GM19468 (cell line): ENCODE measurements around the gene RDX.

Experiments used
- ATAC-seq: cut with Tn5 transposase; IDR thresholded peaks from one replicate; pipeline ENCODE4 v1.9.1; 2021; ENCODE audit warnings: mild to moderate bottlenecking, moderate library complexity, moderate number of reproducible peaks; ENCODE audit not compliant: unreplicated experiment; ENCODE audit errors: extremely low read depth

RDX gene

GRCh38 chr11:110176366-110177085 is 119.9 kb downstream of the RDX start:
- no peak for ATAC-seq

- ATAC-seq: no peak
These were observed 121.6 kb downstream of the RDX start for GRCh38 chr11:110174645-110175310.

- ATAC-seq: no peak
These were observed 122.4 kb downstream of the RDX start for GRCh38 chr11:110173811-110174644.

- no peak for ATAC-seq
These were observed 123.8 kb downstream of the RDX start for GRCh38 chr11:110172468-110173065.

- no peak for ATAC-seq
These were observed 126.7 kb downstream of the RDX start for GRCh38 chr11:110169738-110170137.

GRCh38 chr11:110168033-110168803 is 128.2 kb downstream of the RDX start:
- no peak for ATAC-seq

GRCh38 chr11:110165039-110165925 is 131.1 kb downstream of the RDX start:
- ATAC-seq: no peak

GRCh38 chr11:110162216-110162615 is 134.2 kb downstream of the RDX start:
- no peak for ATAC-seq

GRCh38 chr11:110161061-110161460 is 135.4 kb downstream of the RDX start:
- ATAC-seq: no peak

GRCh38 chr11:110160437-110160836 is 136.0 kb downstream of the RDX start:
- ATAC-seq: no peak

GRCh38 chr11:110160016-110160415 is 136.4 kb downstream of the RDX start:
- ATAC-seq: no peak

GRCh38 chr11:110159476-110159875 is 136.9 kb downstream of the RDX start:
- no peak for ATAC-seq

GRCh38 chr11:110158317-110159200 is 137.9 kb downstream of the RDX start:
- ATAC-seq: no peak

GRCh38 chr11:110156503-110156902 is 139.9 kb downstream of the RDX start:
- ATAC-seq: no peak

- no peak for ATAC-seq
These were observed 142.9 kb downstream of the RDX start for GRCh38 chr11:110153474-110153873.

GRCh38 chr11:110152199-110152598 is 144.2 kb downstream of the RDX start:
- ATAC-seq: peak; percentile 33

GRCh38 chr11:110148775-110149744 is 147.4 kb downstream of the RDX start:
- no peak for ATAC-seq
